Raji (cell line): Measurements from ENCODE around the gene SNTG2.

Experiments used
- POLR2A ChIP-seq: IDR thresholded peaks from 2 replicates; pipeline ENCODE4 v1.6.1; 2011; ENCODE audit warnings: low read depth, low read length, control low read depth; ENCODE audit not compliant: insufficient read depth

SNTG2 gene

DNA sequence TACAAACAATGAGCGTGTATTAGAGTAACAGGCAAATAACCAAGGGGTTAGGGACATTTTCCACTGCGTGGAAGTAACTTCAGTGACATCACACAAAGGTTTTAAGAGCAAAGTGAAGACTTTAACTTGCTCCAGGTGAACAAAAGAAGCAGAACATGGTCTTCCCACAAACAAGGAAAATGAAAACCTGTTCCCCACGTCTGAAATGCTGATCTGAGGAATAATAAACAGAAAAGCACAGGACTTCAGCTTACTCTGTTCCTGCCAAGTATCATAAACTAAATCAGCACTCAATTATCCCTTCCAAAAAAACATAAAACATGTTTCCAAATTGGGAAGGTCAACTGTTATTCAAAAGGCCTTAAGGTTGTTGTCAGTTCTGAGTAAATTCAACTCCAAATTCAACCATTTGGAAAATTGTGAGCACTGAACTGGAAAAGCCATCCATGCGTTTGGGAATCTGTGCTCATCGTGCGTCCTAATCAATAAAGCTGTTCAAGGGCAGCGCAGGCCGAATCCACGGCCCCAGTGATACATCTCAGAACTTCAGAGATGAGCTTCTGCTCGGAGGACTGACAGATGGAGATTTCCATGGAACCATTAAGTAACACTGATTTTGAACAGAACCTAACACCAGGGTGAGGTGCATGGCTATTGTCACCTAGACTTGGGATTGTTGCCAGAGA is 7.7 kb upstream of the SNTG2 start:
- no peak for TF ChIP-seq POLR2A

DNA sequence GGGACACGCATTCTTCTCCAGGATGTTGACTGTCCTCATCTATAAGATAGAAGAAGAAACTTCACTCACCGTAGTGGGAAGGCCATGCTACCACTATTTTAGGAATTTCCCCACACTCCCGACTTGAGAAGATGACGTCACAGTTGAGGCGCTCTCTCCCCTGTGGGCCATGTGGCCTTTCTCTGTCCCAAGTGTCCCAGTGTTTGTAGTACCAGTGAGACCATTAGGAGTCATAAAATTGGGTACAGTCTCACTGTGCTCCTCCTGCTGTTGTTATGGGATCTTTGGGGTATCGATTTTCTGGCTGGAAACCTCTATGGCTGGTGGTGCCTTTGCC is 7.2 kb upstream of the SNTG2 start:
- no peak for TF ChIP-seq POLR2A

DNA sequence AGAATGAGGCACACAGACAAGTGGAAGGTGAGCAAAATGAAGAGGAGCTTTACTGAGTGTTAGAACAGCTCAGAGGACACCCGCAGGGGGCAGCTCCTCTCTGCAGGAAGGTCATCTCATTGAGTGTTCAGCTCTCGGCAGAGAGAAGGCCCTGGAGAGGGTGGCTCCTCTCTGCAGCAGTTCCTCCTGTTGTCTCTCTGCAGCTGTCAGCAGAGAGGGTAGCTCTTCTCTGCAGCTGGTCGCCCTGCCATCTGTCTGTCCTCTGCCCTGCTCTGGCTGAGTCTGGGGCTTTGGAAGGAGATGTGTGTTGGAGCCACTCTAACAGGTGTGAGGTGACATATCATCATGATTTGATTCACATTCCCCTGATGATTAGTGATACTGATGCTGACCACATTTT is 6.8 kb upstream of the SNTG2 start:
- no peak for TF ChIP-seq POLR2A

DNA sequence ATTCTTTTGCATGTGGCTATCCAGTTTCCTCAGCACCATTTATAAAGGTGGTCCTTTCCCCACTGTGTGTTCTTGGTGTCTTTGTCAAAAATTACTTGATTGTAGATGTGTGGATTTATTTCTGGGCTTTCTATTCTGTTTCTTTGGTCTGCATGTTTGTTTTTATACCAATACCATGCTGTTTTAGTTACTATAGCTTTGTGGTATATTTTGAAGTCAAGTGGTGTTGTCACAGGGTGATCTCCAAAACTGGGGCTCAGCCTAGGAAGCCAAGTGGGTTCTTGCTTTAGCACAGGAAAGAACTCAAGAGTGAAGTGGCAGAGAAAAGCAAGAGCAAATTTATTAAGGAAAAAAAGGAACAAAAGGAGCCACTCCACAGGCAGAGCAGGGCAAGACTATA is 6.0 kb upstream of the SNTG2 start:
- TF ChIP-seq POLR2A = no peak

DNA sequence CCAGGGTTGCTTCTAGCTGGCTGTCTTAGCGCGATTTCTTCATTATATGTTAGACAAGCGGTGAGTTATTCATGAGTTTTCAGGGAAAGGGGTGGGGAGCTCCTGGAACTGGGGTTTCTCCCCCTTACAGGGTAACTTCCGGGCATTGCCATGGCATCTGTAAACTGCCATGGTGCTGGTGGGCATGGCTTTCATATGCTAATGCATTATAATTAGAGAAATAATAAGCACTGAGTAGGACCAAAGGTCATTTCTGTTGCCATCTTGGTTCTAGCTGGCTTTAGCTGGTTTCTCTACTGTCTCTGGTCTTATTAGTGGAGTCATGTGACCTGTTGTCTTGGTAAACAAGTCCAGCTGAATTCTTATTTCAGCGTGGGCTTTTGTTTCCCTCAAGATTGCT is 5.5 kb upstream of the SNTG2 start:
- TF ChIP-seq POLR2A = no peak

DNA sequence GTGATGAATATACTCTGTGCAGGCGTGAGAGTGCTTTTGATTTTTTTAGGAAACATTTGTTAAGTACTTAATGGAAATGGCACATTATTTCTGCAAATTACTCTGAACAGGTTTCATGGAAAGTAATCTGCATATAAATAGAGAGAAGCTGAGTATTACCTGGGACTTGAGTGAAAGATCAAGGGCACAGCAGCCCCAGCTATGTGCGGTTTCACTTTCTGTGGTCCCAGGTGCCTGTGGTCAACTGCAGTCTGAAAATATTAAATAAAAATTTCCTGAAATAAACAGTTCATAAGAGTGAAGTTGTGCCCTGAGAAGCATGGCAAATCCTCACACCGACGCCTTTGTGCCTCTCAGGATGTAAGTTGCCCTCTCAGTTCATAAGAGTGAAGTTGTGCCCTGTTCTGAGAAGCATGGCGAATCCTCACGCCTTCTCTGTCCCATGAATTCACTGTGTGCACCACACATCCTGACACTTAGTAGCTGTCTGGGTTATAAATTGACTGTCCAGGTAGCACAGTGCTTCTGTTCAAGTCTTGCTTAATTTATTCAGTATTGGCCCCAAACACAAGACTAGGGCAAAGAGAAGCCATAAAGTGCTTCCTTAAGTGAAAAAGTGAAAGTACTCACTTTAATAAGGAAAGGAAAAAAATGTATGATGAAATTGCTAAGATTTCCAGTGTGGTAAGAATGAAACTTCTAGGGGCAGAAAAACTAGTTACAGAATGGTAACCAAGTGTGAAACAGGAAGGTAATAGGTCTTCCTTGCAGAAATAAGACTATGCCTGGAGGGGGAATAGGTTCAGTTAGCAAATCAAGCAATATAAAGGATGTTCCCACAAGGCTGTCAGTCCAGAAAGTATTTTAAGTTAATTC is 4.3 kb upstream of the SNTG2 start:
- no peak for TF ChIP-seq POLR2A

DNA sequence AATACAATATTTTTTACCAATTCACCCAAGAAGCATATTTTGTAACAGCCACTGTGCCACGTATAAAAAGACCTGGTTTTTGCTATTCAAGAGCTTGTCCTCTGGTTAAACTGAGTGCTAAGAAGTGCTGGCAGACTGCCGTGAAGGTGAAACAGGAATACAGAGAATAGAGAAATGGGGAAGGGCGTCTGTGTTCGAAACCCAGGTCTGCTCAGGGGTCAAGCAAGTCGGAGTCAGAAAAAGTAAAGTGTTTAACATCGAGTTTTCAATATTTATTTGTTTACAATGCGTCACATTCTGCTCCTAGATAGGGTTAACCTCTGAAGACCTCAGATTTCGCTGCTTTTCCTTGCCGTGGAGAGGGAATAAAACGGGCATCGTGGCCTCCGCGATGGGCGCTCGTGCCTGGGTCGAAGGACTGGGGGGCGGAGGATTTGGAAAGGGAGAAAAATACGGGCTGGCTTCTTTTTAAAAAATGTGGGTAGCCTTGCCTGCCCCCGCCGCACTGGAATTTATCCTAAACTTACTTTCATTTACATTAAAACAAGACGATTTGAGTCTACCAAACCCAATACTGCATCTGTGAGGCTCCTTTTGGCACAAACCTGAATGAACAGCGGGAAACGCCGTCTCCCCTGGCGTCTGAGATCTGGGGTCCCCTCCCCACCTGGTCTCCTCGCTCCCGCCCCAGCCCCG is 1.1 kb upstream of the SNTG2 start:
- TF ChIP-seq POLR2A = no peak

DNA sequence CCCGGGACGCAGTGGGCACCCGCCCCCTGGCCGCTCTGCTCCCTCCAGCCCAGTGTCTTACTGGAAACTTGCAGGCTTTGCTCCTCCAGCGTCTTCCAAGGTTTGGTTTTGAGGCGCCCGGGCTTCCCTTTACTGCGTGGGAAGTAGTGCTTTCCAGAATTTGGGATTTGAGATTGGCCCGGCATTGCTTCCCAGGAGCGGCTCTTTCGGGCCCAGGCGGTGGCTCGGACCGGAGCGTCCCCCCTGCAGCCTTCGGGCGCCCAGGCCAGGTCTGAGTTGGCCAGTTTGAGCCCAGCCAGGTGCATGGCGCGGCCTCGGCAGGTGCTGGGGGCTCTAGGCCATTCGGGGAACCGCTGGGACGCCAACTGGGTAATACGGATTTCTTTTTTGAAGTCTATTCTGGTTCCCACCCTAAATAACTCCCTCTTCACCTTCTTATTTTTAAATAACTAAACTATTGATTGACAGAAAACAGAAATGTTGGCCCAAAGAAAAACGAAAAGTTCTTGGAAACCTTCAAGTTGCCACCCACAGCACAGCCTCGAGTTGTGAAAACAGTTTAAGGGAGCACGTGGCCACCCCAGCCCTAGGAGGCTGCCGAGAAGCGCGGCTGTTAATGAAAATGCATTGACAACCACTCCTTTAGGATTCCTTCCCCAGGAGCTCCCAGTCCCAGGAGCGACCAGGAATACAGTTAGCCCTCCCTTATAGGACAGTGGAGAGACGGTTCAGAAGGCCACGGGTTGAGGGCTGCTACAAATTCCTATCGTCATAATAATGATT is 766 bp downstream of the SNTG2 start:
- TF ChIP-seq POLR2A = no peak

DNA sequence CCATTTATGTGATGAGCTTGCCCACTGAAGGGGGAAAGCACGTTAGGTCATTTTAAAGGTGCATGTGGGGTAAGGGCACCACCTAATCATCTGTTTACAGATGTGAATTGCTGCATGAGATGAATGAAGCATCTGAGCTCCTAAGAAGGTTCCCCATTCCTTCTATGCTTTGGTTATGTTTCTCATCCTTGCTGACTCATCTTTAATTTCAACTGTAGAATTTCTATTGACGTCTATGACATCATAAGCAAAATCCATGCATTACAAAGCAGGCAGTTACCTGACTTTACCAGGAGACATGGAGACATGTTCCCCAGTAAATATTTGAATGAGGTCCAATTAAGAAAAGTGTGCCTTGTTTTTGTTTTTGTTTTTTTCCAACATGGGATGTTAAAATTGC is 2.8 kb downstream of the SNTG2 start:
- TF ChIP-seq POLR2A = no peak

DNA sequence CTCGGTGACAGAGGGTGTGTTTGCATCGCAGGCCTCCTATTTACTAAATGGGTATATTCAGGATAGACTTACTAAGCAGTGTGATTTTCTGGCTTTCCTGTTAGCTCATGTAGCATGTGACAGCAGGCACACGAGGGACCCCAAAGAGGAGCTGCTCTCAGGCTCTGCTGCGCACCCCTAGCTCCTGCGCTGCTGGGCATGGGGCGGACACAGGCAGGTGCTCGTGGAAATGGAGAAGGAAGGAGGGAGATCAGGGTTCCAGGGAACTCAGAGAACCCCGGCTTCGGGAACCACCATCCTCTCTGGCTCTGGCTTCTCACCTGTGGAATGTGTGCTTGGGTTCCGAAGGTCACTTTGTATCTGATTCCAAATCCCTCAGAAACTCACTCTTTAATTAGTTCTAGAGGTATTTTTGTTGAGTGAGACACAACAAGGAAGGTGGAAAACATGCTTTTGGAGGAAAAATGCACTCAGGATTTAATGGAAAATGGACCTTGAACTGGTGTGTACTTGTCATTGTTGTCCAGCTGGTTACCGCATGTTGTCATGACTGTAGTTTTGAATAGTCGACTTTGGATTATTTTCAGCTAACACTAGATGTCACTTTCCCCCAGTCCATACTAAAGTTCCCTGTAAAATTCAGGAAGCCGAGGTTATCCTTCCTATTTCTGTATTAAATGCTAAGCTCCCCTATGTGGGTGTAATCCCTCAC is 3.5 kb downstream of the SNTG2 start:
- no peak for TF ChIP-seq POLR2A

DNA sequence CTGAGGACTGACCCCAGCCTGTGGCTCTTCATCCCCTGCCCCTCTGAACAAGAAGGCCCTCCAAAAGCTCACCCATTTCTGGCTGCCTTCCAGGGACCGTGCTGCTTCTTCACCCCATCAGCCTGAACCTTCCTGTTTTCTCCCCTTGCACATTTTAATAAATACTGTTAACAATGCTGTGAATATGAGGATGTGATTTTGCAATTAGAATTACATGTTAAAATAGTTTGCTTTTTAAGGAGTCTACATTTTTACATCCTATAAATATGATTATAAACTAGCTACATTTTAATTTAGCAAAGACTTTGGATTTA is 4.0 kb downstream of the SNTG2 start:
- TF ChIP-seq POLR2A = no peak

DNA sequence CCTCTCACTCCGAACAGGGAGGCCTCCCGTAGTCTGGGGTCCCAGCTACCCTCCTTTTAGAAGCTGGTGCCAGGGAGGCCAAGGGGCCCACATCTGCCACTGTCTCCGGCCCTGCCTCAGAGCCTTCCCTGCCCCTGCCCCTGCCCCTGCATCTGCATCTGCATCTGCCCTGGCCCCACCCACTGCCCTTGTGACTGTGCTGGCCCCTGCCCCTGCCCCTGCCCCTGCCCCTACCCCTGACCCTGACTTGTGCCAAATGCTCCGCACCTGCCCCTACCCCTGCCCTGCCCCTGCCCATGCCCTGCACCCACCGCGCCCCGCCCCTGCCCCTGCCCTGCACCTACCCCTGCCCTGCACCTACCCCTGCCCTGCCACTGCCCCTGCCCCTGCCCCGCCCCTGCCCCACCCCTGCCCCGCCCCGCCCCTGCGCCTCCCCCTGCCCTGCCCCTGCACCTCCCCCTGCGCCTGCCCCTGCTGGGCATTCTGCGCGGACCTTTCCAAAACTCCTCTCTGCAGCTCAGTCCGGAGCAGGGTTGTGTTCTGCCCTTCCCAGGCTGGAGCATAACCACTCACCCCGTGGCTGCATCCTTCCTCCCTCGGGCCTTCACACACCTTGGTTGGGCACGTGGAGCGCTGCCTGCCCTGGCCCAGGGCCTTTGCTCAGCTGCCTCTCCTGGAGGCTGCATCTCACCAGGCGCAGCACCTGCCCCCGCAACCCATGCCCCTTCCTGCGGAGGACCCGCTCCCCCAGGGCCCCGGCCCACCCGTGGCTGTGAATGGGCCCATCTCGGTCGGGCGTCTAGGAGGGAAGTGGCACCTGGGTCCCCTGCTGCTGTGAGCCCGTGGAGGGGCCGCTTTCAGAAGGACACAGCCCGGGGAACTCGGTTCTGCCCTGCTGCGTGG is 5.4 kb downstream of the SNTG2 start:
- no peak for TF ChIP-seq POLR2A

DNA sequence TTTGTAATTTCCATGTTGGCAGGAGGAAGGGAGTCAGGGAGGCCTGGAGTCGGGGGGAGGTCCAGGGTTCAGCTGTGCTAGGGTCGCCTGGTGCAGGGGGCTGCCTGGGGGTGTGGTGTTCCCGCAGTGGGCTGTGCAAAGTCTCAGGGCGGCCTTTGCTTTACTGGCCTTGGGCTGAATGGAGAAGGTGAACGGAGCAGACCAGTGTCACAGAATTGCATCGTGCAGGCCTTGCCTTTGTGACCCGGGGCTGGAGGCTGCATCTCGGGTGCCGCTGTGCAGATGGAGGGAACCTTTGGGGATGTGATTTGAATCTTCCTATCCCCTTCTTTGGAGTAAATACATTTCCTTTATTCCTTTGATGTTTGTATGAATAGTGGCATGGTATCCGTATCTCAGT is 8.8 kb downstream of the SNTG2 start:
- TF ChIP-seq POLR2A = no peak
